Measurements from ENCODE around the gene MYMX. TPM values are rescaled to one million over a fixed set of nuclear protein-coding genes. Genes with fewer than 3 reads are reported as not detected.

The MYMX gene
- total RNA-seq, 1 donor from 2014 or later = not detected

DNA sequence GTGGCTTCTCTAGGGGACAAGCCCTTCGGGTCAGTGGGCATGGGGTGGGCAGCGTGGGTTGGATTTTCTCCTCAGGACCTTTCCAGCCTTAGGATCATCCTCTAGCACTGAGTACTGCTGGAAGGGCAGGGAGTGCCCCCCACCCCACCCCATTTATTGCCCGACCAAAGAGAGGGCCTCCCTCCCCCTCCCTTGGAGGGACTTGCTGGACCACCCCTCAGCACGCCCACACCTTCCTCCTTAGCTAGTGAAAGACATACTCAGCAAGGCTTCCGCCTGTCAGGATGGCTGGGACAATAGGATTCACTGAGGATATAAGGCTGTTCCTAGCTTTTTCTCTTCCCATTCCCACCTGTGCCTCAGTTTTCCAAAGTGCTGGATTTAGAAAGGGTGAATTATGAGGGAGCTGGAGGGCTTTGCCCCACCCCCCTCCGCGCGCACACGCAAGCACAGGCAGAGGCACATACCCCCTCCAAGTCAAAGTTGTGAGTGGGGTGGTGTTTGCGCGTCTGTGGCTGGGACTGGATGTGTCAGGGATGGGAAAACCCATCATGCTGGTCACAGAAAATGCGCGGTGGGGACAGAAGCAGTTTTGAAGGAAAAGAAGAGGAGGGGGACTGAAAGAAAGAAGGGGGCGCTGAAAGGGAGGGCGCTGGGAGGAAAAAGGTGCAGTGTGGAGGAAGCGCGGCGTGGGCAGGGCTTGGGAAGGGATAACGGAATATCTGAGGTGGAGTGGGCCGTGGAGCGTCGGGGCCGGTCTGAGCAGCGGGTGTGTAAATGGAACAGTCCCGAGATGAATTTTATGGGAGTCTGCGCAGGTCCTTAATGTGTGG lies 6.0 kb downstream of the MYMX start:
- peak overlapping the region; percentile 67 to 74 for H3K4me3 ChIP-seq
- peaks cover 90% of the 10 kb centered on the region for H3K4me1 ChIP-seq
- peak in 1 of 2 donors; percentile 89 for DNase-seq (ENCODE audit: extremely low spot score in 2 of 2)
- H3K27ac ChIP-seq = peak overlapping the region; percentile 95
- no peaks in the 10 kb centered on the region for H3K9me3 ChIP-seq
- intact Hi-C loops (cut with DNase I) = no loop called here
- TF ChIP-seq, protein P1, sequence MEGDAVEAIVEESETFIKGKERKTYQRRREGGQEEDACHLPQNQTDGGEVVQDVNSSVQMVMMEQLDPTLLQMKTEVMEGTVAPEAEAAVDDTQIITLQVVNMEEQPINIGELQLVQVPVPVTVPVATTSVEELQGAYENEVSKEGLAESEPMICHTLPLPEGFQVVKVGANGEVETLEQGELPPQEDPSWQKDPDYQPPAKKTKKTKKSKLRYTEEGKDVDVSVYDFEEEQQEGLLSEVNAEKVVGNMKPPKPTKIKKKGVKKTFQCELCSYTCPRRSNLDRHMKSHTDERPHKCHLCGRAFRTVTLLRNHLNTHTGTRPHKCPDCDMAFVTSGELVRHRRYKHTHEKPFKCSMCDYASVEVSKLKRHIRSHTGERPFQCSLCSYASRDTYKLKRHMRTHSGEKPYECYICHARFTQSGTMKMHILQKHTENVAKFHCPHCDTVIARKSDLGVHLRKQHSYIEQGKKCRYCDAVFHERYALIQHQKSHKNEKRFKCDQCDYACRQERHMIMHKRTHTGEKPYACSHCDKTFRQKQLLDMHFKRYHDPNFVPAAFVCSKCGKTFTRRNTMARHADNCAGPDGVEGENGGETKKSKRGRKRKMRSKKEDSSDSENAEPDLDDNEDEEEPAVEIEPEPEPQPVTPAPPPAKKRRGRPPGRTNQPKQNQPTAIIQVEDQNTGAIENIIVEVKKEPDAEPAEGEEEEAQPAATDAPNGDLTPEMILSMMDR (IDR thresholded peaks at IDR 0.05) = no peak
- H3K36me3 ChIP-seq = no peaks in the 10 kb centered on the region
- H3K27me3 ChIP-seq = no peaks in the 10 kb centered on the region

DNA sequence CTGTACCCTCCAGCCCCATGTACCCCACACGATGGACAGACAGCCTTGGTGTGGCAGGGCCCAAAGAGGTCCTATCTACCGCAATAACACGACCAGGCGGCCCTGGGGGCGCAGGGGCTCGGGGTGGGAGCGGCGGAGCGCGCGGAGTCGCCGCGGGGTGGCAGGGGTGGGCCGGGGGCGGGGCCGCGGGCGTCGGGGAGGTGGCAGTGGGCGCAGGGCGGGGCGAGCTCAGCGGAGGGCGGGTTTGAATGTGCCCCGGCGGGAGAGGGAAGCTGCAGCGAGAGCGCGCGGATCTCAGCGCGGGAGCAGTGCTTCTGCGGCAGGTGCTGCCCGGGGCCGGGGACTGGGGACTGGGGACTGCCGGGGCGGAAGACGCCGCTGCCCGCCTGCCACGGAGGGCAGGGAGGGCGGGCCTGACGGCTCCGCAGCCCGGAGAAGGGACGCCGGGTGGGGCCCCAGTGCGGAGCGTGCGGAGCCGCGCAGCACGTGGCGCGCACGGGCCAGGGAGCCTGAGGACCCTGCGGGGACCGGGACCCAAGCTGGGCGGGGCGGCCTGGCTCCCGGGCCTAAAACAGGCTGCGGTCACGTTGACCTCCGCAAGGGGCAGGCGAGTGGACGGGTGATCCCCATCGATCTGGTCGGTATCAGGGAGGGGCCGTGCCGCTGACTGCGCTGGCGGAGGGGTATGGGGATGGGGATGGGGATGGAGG lies 6.7 kb downstream of the MYMX start, which contains the start of gene SLC29A1:
TSS of gene SLC29A1 (plus strand) at position 277 of the 710 bp plus-strand sequence. CDS start 3,719 bp downstream, outside the sequence.
- H3K27me3 ChIP-seq = no peaks in the 10 kb centered on the region
- TF ChIP-seq POLR2AphosphoS5 (IDR thresholded peaks at IDR 0.05; ENCODE audit: insufficient read depth in 1 of 2, low read depth in 1 of 2) (peak in 1 of 2 donors; percentile 58), POLR2A (IDR thresholded peaks at IDR 0.05) (no peak)
- intact Hi-C loops (cut with DNase I) = no loop called here
- no peaks in the 10 kb centered on the region for H3K9me3 ChIP-seq
- H3K27ac ChIP-seq = peak within 1 kb of the TSS; percentile 95
- H3K4me1 ChIP-seq = peaks cover 85% of the 10 kb centered on the region
- no peak for DNase-seq (ENCODE audit: extremely low spot score in 2 of 2)
- no peaks in the 10 kb centered on the region for H3K36me3 ChIP-seq
- peak within 1 kb of the TSS; percentile 67 to 74 for H3K4me3 ChIP-seq

DNA sequence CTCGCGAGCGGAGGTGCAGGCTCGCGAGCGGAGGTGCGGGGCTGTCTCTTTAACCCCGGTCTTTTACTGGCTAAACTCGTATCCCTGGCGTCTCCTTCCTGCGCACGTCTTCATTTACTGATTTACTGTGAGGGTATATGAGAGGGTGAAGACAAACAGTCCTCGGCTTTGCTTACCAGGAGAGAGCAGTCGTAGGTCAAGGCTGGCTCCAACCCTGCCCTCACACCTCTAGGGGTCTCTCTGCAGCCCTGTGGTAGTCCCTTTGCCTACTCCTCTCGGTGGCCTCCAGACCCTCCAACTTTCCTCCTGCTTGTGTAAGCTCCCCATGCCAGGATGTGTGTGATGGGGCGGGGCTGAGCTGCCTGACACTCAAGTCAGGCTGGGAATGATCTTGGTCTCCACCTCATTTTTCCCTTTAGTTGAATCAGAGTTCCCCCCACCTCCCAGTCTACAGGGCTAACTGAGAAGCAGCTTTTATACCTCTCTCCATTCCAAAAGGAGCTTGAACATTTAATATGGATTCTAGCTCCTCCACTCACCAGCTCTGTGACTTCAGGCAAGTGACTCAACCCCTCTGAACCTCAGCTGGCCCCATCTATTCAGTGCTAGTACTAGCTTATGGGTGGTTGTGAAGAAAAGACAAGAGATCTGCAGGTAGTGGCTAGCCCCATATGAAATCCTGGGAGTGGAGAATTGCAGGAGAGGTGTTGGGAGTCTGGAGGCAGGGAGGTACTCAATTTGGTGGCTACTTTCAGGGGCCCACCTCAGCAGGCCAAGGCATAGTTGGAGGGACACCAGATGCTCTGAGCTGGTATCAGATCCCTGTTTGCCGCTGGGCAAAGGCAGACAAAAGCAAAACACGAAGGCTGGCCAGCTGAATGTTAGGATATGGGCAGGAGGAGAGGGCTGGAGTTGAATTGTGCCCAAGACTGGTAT lies 7.6 kb downstream of the MYMX start:
- TF ChIP-seq, protein P1 (IDR thresholded peaks at IDR 0.05) = no peak
- TF ChIP-seq POLR2AphosphoS5 (IDR thresholded peaks at IDR 0.05; ENCODE audit: insufficient read depth in 1 of 2, low read depth in 1 of 2) (no peak), POLR2A (IDR thresholded peaks at IDR 0.05) (no peak)
- peaks cover 78% of the 10 kb centered on the region for H3K4me1 ChIP-seq
- H3K36me3 ChIP-seq = no peaks in the 10 kb centered on the region
- intact Hi-C loops (cut with DNase I) = no loop called here
- no peaks in the 10 kb centered on the region for H3K27me3 ChIP-seq
- H3K4me3 ChIP-seq = peak overlapping the region; percentile 67 to 74
- peak in 1 of 2 donors; percentile 88 for DNase-seq (ENCODE audit: extremely low spot score in 2 of 2)
- no peaks in the 10 kb centered on the region for H3K9me3 ChIP-seq
- H3K27ac ChIP-seq = peak overlapping the region; percentile 95

DNA sequence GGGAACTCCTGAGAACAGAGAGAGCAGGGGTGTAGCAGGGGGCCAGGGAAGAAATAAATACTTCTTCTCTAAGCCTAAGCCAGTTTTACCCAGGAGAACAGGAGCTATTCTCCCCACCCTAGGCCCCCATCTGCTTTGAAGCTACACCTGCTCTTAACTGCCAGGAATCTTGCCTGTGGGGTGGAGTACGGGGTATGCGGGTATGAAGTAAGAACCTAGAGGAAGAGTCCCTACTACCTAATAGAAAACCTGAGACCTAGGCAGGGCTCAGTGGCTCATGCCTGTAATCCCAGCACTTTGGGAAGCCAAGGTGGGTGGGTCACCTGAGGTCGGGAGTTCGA lies 8.2 kb downstream of the MYMX start:
- TF ChIP-seq, protein P1 (IDR thresholded peaks at IDR 0.05) = no peak
- TF ChIP-seq POLR2AphosphoS5 (IDR thresholded peaks at IDR 0.05; ENCODE audit: insufficient read depth in 1 of 2, low read depth in 1 of 2) (no peak), POLR2A (IDR thresholded peaks at IDR 0.05) (no peak)
- no peak for DNase-seq (ENCODE audit: extremely low spot score in 2 of 2)
- Histone ChIP-seq H3K36me3 (no peaks in the 10 kb centered on the region), H3K4me3 (no peak overlapping the region), H3K27me3 (no peaks in the 10 kb centered on the region), H3K27ac (peak overlapping the region; percentile 95), H3K9me3 (no peaks in the 10 kb centered on the region), H3K4me1 (peaks cover 72% of the 10 kb centered on the region)
- intact Hi-C loops (cut with DNase I) = no loop called here
